MM.1S (cell line): ENCODE results near the gene PIK3CD.

Source experiments
- DNase-seq: peaks from one replicate; pipeline ENCODE4 v3.0.0-alpha.2; 2015
- H2AFZ ChIP-seq: fragments of 300-600 bp; sonication (generic); 2 replicates; pipeline ENCODE4 v1.6.0; 2016; ENCODE audit warnings: antibody characterized with exemption, low read length
- H3F3A ChIP-seq: fragments of 300-600 bp; sonication (generic); 2 replicates; pipeline ENCODE4 v1.6.1; 2016; ENCODE audit warnings: mild to moderate bottlenecking, antibody characterized with exemption, low read length, moderate library complexity, mixed read lengths; ENCODE audit not compliant: insufficient read depth
- H3K27ac ChIP-seq: fragments of 300-600 bp; sonication (generic); 2 replicates; pipeline ENCODE4 v1.5.1; 2016; ENCODE audit warnings: mild to moderate bottlenecking, low read length
- H3K27me3 ChIP-seq: fragments of 300-600 bp; sonication (generic); replicated peaks from 2 replicates; pipeline ENCODE4 v1.6.0; 2016; ENCODE audit warnings: low read length; ENCODE audit not compliant: insufficient read depth
- H3K36me3 ChIP-seq: fragments of 300-600 bp; sonication (generic); replicated peaks from 2 replicates; pipeline ENCODE4 v1.6.1; 2016; ENCODE audit warnings: mild to moderate bottlenecking, low read length, mixed read lengths; ENCODE audit not compliant: insufficient read depth
- H3K4me1 ChIP-seq: fragments of 300-600 bp; sonication (generic); 2 replicates; pipeline ENCODE4 v1.6.1; 2016; ENCODE audit warnings: low read length, mixed read lengths
- H3K4me2 ChIP-seq: fragments of 300-600 bp; sonication (generic); 2 replicates; pipeline ENCODE4 v1.6.0; 2016; ENCODE audit warnings: low read depth, low read length
- H3K4me3 ChIP-seq: fragments of 300-600 bp; sonication (generic); 2 replicates; pipeline ENCODE4 v1.5.1; 2016; ENCODE audit warnings: low read length, mixed read lengths
- H3K79me2 ChIP-seq: fragments of 300-600 bp; sonication (generic); 2 replicates; pipeline ENCODE4 v1.6.1; 2016; ENCODE audit warnings: mixed run types, low read length, mixed read lengths
- H3K9ac ChIP-seq: fragments of 300-600 bp; sonication (generic); 2 replicates; pipeline ENCODE4 v1.6.1; 2016; ENCODE audit warnings: low read length, mixed read lengths
- H3K9me2 ChIP-seq: fragments of 300-600 bp; sonication (generic); replicated peaks from 2 replicates; pipeline ENCODE4 v1.6.1; 2016; ENCODE audit warnings: mild to moderate bottlenecking, low read length, mixed read lengths; ENCODE audit not compliant: insufficient read depth
- H3K9me3 ChIP-seq: fragments of 300-600 bp; sonication (generic); replicated peaks from 2 replicates; pipeline ENCODE4 v1.6.1; 2016; ENCODE audit warnings: mild to moderate bottlenecking, low read length, mixed read lengths; ENCODE audit not compliant: insufficient read depth
- H4K20me1 ChIP-seq: fragments of 300-600 bp; sonication (generic); 2 replicates; pipeline ENCODE4 v1.6.1; 2016; ENCODE audit warnings: mild to moderate bottlenecking, low read length, moderate library complexity, mixed read lengths; ENCODE audit not compliant: insufficient read depth
- CTCF ChIP-seq: fragments of 300-600 bp; sonication (generic); IDR thresholded peaks from 2 replicates; pipeline ENCODE4 v1.5.1; 2016; ENCODE audit warnings: antibody characterized with exemption, low read length, mixed read lengths
- EZH2 ChIP-seq: fragments of 300-600 bp; sonication (generic); optimal IDR thresholded peaks from 2 replicates; pipeline ENCODE3; 2017; ENCODE audit warnings: low read depth, mild to moderate bottlenecking, antibody characterized with exemption, low read length, mixed read lengths
- EZH2phosphoT487 ChIP-seq: fragments of 300-600 bp; sonication (generic); IDR thresholded peaks from 2 replicates; pipeline ENCODE4 v1.6.1; 2018; ENCODE audit warnings: antibody characterized with exemption, low read length

The PIK3CD gene

GRCh38 chr1:9776685-9777084 lies 125.2 kb downstream of the PIK3CD start:
- Histone ChIP-seq H3K27me3 (no peaks in the 10 kb centered on the region), H3K4me2 (no peak overlapping the region), H3K36me3 (no peaks in the 10 kb centered on the region), H3K27ac (no peak overlapping the region), H2AFZ (no peak overlapping the region), H4K20me1 (no peaks in the 10 kb centered on the region), H3K9ac (no peak overlapping the region), H3K9me2 (no peaks in the 10 kb centered on the region), H3K79me2 (peaks cover 50% of the 10 kb centered on the region), H3K4me3 (no peak overlapping the region), H3K4me1 (no peaks in the 10 kb centered on the region), H3K9me3 (no peaks in the 10 kb centered on the region), H3F3A (no peaks in the 10 kb centered on the region)
- TF ChIP-seq CTCF (no peak), EZH2phosphoT487 (no peak), EZH2 (no peak)
- DNase-seq, result no peak
